Coronary artery (tissue), 2 donors: ENCODE measurements around the gene KRTAP5-5.

Experiments used
- DNase-seq: peaks from one replicate; pipeline ENCODE4 v3.0.0-alpha.2; 2017; ENCODE audit warnings: low spot score
- H3K27ac ChIP-seq, 2 donors: fragments of 200-600 bp; sonication (generic); one replicate each; pipeline ENCODE4 v1.5.1; 2016 to 2019
- H3K4me3 ChIP-seq: fragments of 200-600 bp; sonication (generic); 2 replicates; pipeline ENCODE4 v1.5.1; 2016; ENCODE audit warnings: mild to moderate bottlenecking, moderate library complexity
- TF ChIP-seq, protein P1 (sequence below): fragments of 200-600 bp; sonication (generic); IDR thresholded peaks from one replicate; pipeline ENCODE4 v1.5.1; 2019; ENCODE audit warnings: antibody characterized with exemption

The KRTAP5-5 gene

DNA sequence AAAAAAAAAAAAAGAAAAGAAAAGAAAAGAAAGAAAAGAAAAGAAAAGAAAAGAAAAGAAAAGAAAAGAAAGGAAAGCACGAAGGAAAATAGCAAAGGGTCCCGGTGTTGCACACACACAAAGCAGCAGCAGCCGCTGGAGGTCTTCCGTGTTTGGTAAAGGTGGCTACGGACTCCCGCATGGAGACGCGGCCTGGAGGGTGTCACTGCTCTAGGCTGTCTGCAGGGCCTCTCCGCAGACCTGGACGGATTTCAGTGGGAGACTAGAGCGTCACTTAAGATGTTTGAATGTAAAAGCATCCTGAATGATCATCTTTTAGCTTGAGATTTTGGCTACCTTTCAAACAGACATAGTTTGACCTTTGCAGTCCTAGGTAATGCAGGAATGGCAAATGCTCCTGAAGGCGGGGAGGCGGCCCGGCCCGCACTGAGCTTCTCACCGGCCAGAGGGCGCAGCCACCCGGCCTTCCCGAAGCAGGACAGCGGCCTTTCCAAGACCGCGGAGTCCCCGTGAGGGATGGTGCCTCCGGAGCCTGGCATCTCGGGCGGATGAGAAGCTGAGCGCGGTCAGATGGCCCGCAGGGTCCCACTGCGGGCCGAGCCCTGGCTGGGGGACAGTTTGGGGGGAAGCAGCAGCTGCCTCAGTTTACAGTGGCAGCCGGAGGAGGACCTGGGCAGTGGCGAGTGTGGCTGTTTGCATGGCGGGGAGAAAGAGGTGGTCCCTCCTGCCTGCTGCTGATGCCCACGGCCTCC, 18.5 kb downstream of the KRTAP5-5 start:
- Histone ChIP-seq H3K27ac (no peak overlapping the region), H3K4me3 (no peak overlapping the region)
- no peak for DNase-seq
- TF ChIP-seq, protein P1, sequence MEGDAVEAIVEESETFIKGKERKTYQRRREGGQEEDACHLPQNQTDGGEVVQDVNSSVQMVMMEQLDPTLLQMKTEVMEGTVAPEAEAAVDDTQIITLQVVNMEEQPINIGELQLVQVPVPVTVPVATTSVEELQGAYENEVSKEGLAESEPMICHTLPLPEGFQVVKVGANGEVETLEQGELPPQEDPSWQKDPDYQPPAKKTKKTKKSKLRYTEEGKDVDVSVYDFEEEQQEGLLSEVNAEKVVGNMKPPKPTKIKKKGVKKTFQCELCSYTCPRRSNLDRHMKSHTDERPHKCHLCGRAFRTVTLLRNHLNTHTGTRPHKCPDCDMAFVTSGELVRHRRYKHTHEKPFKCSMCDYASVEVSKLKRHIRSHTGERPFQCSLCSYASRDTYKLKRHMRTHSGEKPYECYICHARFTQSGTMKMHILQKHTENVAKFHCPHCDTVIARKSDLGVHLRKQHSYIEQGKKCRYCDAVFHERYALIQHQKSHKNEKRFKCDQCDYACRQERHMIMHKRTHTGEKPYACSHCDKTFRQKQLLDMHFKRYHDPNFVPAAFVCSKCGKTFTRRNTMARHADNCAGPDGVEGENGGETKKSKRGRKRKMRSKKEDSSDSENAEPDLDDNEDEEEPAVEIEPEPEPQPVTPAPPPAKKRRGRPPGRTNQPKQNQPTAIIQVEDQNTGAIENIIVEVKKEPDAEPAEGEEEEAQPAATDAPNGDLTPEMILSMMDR = no peak

DNA sequence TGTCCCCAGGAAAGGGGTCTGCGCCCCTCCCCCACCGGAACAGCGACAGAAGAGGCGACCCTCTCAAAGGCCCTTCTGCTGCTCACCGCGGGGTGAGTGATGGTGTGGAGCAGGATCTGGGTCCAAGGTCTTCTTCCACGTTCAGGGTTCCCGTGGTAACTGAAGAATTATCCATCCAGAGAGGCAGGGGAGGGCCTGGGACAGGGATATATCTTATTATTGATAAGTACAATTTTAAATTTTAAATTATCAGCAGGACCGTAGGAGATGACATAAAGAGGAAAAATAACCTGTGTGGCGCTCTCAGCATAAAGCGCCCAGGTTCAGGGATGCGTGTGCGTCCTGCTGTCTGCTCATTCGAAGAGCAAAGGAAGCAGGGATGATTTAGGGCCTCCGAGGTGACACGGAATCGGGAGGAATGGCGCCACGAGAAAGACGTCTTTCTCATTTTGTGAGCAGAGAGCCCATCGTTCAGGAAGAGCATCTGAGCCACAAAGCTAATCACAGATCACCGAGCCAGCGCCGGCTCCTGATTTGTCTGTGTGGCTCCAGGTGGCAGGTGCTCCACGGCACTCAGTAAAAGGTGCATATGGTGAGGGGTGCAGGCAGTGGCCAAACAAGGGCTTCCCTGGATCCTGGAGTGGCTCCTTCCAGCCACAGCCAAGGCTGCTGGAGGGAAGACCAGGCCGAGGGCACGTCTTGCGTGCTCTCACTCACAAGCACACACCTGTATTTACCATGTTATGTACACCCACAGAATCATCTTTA, 19.3 kb downstream of the KRTAP5-5 start:
- no peak for DNase-seq
- TF ChIP-seq, protein P1 = no peak
- Histone ChIP-seq H3K27ac (no peak overlapping the region), H3K4me3 (no peak overlapping the region)

DNA sequence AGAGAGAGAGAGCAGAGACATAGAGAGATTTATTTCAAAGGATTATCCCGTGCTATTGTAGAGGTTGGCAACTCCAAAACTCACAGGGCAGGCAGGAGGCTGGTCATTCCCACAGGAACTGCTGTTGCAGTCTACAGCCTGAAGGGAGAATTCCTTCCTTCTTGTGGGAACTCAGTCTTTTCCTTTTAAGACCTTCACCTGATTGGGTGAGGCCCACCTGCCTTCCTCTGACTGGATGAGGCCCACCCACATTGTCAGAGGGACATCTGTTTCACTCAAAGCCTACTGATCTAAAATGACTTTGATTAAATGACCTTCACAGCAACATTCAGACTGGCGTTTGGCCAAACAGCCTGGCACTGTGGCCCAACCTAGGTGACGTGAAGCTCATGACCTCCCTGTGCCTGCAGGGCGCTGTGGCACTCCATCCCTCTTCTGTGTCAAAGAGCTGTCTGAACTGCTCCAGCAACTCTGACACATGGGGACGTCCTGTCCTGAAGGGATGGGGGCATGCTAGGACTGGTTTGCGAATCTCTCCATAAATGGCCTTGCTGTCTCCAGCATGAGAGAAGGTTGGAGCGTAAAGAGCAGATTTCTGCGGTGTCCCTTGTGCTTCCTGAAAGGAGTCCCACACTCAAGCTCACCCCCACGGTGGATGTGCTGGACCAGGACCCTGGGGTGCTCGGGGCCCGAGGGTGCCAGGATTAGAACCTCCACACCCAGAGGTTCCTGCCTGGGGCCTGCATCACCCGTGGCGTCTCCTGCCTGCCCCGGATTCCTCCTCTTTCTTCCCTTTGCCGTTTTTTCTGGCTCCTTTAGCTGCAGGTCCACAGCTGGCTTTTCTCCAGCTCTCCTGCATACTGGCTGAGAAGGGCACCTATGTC, 20.7 kb downstream of the KRTAP5-5 start:
- Histone ChIP-seq H3K4me3 (no peak overlapping the region), H3K27ac (no peak overlapping the region)
- TF ChIP-seq, protein P1 = no peak
- DNase-seq = no peak

DNA sequence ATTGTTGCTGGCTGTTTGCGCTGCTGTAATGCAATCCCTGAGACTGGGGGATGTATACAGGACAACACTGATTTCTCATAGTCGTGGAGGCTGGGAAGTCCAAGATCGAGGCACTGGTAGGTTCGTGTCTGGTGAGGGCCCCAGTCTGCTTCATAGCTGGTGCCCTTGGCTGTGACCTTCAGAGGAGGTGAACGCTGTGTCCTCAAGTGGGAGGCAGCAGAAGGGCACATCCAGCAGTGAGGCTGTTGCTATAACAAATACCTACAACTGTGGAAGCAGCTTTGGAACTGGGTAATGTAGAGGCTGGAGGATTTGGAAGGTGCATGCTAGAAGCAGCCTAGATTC, 21.3 kb downstream of the KRTAP5-5 start:
- no peak overlapping the region for H3K27ac ChIP-seq
- no peak for DNase-seq
- no peak overlapping the region for H3K4me3 ChIP-seq
- TF ChIP-seq, protein P1 = no peak

DNA sequence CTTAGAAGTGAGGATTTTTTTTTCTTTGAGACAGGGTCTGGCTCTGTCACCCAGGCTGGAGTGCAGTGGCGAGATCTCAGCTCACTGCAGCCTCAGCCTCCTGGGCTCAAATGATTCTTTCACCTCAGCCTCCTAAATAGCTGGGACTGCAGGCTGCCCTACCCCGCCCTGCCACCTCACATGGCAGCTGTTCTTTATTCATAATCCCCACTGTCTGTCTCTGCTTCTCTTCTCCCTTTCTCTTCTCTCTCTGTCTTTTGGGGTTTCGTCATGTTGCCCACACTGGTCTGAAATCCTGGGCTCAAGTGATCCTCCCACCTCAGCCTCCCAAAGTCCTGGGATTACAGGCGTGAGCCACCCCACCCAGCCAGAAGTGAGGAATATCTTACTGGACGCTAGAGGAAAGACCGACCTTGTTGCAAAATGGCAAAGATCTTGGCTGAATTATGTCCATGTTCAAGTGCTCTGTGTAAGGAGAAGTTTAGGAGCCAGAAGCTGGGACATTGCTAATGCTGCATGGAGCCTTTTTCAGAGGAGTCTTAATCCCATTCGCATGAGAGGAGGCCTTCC, 21.9 kb downstream of the KRTAP5-5 start:
- TF ChIP-seq, protein P1 = no peak
- DNase-seq = no peak
- Histone ChIP-seq H3K4me3 (no peak overlapping the region), H3K27ac (no peak overlapping the region)

DNA sequence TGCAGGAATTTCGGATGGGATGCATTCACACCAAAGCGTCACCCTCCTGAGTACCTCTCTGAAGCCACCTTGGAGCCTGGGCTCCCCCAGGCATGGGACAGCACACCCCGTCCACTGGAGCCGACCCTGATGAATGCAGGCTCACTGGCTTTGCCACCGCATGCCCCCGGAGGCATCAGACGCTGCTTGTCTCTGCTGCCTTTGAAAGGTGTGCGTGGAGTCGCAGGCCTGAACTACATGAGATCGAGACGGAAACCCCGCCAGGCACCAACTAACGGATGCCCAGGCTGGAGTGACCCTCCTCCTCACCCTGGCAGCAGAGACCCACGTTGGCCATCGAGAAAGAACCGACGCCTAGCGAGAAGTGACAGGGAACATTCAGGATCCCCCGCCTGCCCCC, 22.5 kb downstream of the KRTAP5-5 start:
- no peak for DNase-seq
- Histone ChIP-seq H3K4me3 (no peak overlapping the region), H3K27ac (no peak overlapping the region)
- TF ChIP-seq, protein P1 = no peak
